ENCODE data around the gene ACP2. TPM values are rescaled to one million over a fixed set of nuclear protein-coding genes. Genes with fewer than 3 reads are reported as not detected.
A peak's percentile ranks its signal among the peaks of the same experiment; 100 is the strongest.

Gene ACP2
- total RNA-seq, 1 donor from 2014 or later: 40.8 TPM

- no peak overlapping the region for H3K27ac ChIP-seq (ENCODE audit: low read depth, low read length)
- no peaks in the 10 kb centered on the region for H3K9me3 Mint-ChIP-seq (ENCODE audit: unreplicated experiment)
- no peak for FAIRE-seq
Measured at GRCh38 chr11:47264119-47264518, 15.5 kb upstream of the ACP2 start.

GRCh38 chr11:47261291-47261800 lies 12.7 kb upstream of the ACP2 start:
- H3K9me3 ChIP-seq (ENCODE audit: insufficient read depth, low read depth, low read length): no peaks in the 10 kb centered on the region
- H3K79me2 ChIP-seq (ENCODE audit: insufficient read depth, low read length): no peaks in the 10 kb centered on the region
- peaks cover 2% of the 10 kb centered on the region for H3K36me3 Mint-ChIP-seq (ENCODE audit: low read depth, unreplicated experiment)
- DNase-seq (ENCODE audit: low read depth): no peak
- H3K27me3 ChIP-seq (ENCODE audit: insufficient read depth, low read length): no peaks in the 10 kb centered on the region
- peaks cover 8% of the 10 kb centered on the region for H3K4me1 Mint-ChIP-seq (ENCODE audit: low read depth, unreplicated experiment)
- peaks cover 4% of the 10 kb centered on the region for H3K27me3 Mint-ChIP-seq (ENCODE audit: low read depth, unreplicated experiment)
- H3K4me3 ChIP-seq (ENCODE audit: insufficient read depth, low read depth, low read length): no peak overlapping the region
- H3K27ac ChIP-seq (ENCODE audit: low read depth, low read length): no peak overlapping the region
- no peak for FAIRE-seq
- H3K9me3 Mint-ChIP-seq (ENCODE audit: unreplicated experiment): no peaks in the 10 kb centered on the region
- H2AFZ ChIP-seq (ENCODE audit: low read depth, low read length): no peak overlapping the region
- no peaks in the 10 kb centered on the region for H4K20me1 ChIP-seq (ENCODE audit: insufficient read depth, low read length)
- no peak overlapping the region for H3K4me3 Mint-ChIP-seq (ENCODE audit: unreplicated experiment)
- no peak for TF ChIP-seq EZH2 (IDR thresholded peaks at IDR 0.05; ENCODE audit: insufficient read depth, low read length)
- TF ChIP-seq CTCF (IDR thresholded peaks at IDR 0.05; ENCODE audit: insufficient read depth, low read depth, low read length): no peak
- H3K27ac Mint-ChIP-seq (ENCODE audit: unreplicated experiment): no peak overlapping the region
- H3K9ac ChIP-seq (ENCODE audit: low read length): no peak overlapping the region
- H3K36me3 ChIP-seq (ENCODE audit: insufficient read depth, low read length): no peaks in the 10 kb centered on the region
- peaks cover 33% of the 10 kb centered on the region for H3K4me1 ChIP-seq (ENCODE audit: insufficient read depth, low read length)
- no peak overlapping the region for H3K4me2 ChIP-seq (ENCODE audit: low read length)

More at GRCh38 chr11:47264119-47264518, 15.5 kb upstream of the ACP2 start:
- Histone ChIP-seq H3K9me3 (ENCODE audit: insufficient read depth, low read depth, low read length) (no peaks in the 10 kb centered on the region), H3K4me3 (ENCODE audit: insufficient read depth, low read depth, low read length) (no peak overlapping the region), H2AFZ (ENCODE audit: low read depth, low read length) (no peak overlapping the region), H3K36me3 (ENCODE audit: insufficient read depth, low read length) (no peaks in the 10 kb centered on the region), H3K27me3 (ENCODE audit: insufficient read depth, low read length) (no peaks in the 10 kb centered on the region), H3K4me2 (ENCODE audit: low read length) (peak overlapping the region; percentile 48), H3K9ac (ENCODE audit: low read length) (no peak overlapping the region), H3K4me1 (ENCODE audit: insufficient read depth, low read length) (peaks cover 34% of the 10 kb centered on the region), H3K79me2 (ENCODE audit: insufficient read depth, low read length) (no peaks in the 10 kb centered on the region), H4K20me1 (ENCODE audit: insufficient read depth, low read length) (no peaks in the 10 kb centered on the region)
- Mint-ChIP-seq H3K27ac (ENCODE audit: unreplicated experiment) (no peak overlapping the region), H3K36me3 (ENCODE audit: low read depth, unreplicated experiment) (peaks cover 2% of the 10 kb centered on the region), H3K27me3 (ENCODE audit: low read depth, unreplicated experiment) (peaks cover 4% of the 10 kb centered on the region), H3K4me3 (ENCODE audit: unreplicated experiment) (no peak overlapping the region), H3K4me1 (ENCODE audit: low read depth, unreplicated experiment) (peaks cover 17% of the 10 kb centered on the region)
- DNase-seq (ENCODE audit: low read depth): no peak
- no peak for TF ChIP-seq CTCF (IDR thresholded peaks at IDR 0.05; ENCODE audit: insufficient read depth, low read depth, low read length)
- TF ChIP-seq EZH2 (IDR thresholded peaks at IDR 0.05; ENCODE audit: insufficient read depth, low read length): no peak

GRCh38 chr11:47260366-47260765 lies 11.8 kb upstream of the ACP2 start:
- Mint-ChIP-seq H3K9me3 (ENCODE audit: unreplicated experiment) (no peaks in the 10 kb centered on the region), H3K36me3 (ENCODE audit: low read depth, unreplicated experiment) (peaks cover 2% of the 10 kb centered on the region), H3K27me3 (ENCODE audit: low read depth, unreplicated experiment) (peaks cover 4% of the 10 kb centered on the region), H3K27ac (ENCODE audit: unreplicated experiment) (no peak overlapping the region), H3K4me3 (ENCODE audit: unreplicated experiment) (no peak overlapping the region), H3K4me1 (ENCODE audit: low read depth, unreplicated experiment) (peaks cover 8% of the 10 kb centered on the region)
- Histone ChIP-seq H3K36me3 (ENCODE audit: insufficient read depth, low read length) (no peaks in the 10 kb centered on the region), H3K4me2 (ENCODE audit: low read length) (no peak overlapping the region), H2AFZ (ENCODE audit: low read depth, low read length) (no peak overlapping the region), H3K27me3 (ENCODE audit: insufficient read depth, low read length) (no peaks in the 10 kb centered on the region), H3K9ac (ENCODE audit: low read length) (no peak overlapping the region), H3K4me1 (ENCODE audit: insufficient read depth, low read length) (peaks cover 30% of the 10 kb centered on the region), H3K27ac (ENCODE audit: low read depth, low read length) (no peak overlapping the region), H3K79me2 (ENCODE audit: insufficient read depth, low read length) (no peaks in the 10 kb centered on the region), H3K9me3 (ENCODE audit: insufficient read depth, low read depth, low read length) (no peaks in the 10 kb centered on the region), H4K20me1 (ENCODE audit: insufficient read depth, low read length) (no peaks in the 10 kb centered on the region), H3K4me3 (ENCODE audit: insufficient read depth, low read depth, low read length) (no peak overlapping the region)
- TF ChIP-seq CTCF (IDR thresholded peaks at IDR 0.05; ENCODE audit: insufficient read depth, low read depth, low read length) (no peak), EZH2 (IDR thresholded peaks at IDR 0.05; ENCODE audit: insufficient read depth, low read length) (no peak)
- no peak for DNase-seq (ENCODE audit: low read depth)
- FAIRE-seq: no peak
